ENCODE measurements around the gene EGFR.

DNA sequence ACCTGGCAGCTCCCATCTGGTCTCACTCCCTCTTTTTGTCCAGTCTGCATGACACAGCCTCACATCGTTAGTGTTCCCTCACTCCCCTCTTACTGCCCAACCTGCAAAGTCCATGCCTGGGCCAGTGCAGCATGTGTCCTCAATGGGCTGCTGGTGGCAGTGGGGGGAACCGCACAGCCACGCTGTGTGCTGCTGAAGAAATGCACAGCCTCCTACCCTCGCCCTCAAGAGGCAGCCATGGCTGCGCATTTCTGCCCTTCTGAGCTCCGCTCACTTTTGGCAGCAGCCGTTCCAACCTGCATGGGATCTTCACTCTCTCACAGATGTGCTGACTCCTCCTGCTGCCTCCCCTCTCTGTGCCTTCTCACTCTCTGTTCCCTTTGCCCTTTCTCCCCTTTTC, 103.4 kb downstream of the EGFR start:
- TF ChIP-seq, protein P1, sequence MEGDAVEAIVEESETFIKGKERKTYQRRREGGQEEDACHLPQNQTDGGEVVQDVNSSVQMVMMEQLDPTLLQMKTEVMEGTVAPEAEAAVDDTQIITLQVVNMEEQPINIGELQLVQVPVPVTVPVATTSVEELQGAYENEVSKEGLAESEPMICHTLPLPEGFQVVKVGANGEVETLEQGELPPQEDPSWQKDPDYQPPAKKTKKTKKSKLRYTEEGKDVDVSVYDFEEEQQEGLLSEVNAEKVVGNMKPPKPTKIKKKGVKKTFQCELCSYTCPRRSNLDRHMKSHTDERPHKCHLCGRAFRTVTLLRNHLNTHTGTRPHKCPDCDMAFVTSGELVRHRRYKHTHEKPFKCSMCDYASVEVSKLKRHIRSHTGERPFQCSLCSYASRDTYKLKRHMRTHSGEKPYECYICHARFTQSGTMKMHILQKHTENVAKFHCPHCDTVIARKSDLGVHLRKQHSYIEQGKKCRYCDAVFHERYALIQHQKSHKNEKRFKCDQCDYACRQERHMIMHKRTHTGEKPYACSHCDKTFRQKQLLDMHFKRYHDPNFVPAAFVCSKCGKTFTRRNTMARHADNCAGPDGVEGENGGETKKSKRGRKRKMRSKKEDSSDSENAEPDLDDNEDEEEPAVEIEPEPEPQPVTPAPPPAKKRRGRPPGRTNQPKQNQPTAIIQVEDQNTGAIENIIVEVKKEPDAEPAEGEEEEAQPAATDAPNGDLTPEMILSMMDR (IDR thresholded peaks at IDR 0.05): no peak
- no peak for TF ChIP-seq POLR2A (IDR thresholded peaks at IDR 0.05)
